GM23338 (cell line): ENCODE results near the gene METTL13.

Experiments
- EZH2 ChIP-seq: fragments of 200-600 bp; sonication (generic); IDR thresholded peaks from one replicate; pipeline ENCODE4 v1.8.0; 2017; ENCODE audit warnings: antibody characterized with exemption, mild to moderate bottlenecking, low read depth; ENCODE audit not compliant: unreplicated experiment
- JUNB ChIP-seq: IDR thresholded peaks from one replicate; pipeline ENCODE4 v1.6.1; 2016; ENCODE audit warnings: antibody characterized with exemption; ENCODE audit not compliant: unreplicated experiment
- POLR2AphosphoS5 ChIP-seq: IDR thresholded peaks from 2 replicates; pipeline ENCODE4 v1.6.1; 2016; ENCODE audit warnings: antibody characterized with exemption, low read depth
- TF ChIP-seq, protein P1 (sequence below), 2 experiments: fragments of 200-600 bp in 1 of 2; sonication (generic) in 1 of 2; conservative IDR thresholded peaks; 2 replicates each; pipeline versions ENCODE4 v1.5.1 to v1.6.1; 2016 to 2017; ENCODE audit warnings: antibody characterized with exemption in 2 of 2, low read depth in 2 of 2, mild to moderate bottlenecking in 2 of 2, moderate library complexity in 1 of 2

DNA sequence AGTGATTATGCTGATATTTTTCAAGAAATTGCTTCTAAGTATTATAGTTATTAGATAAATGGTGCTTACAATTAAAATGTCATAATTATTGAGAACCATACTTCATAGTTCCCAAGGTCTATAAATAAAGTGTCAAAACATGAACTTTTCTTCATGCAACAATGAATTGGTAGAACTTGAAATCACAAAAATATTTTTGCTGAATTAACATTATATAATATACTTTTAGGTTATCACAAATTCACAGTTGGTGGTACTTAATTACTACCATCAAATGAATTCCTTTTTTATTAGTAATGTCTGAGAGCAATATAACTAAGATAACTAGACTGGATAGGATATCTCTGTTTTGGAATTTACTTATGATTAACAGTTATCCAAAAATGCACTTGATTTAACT is 64.5 kb downstream of the METTL13 start:
- TF ChIP-seq, protein P1, sequence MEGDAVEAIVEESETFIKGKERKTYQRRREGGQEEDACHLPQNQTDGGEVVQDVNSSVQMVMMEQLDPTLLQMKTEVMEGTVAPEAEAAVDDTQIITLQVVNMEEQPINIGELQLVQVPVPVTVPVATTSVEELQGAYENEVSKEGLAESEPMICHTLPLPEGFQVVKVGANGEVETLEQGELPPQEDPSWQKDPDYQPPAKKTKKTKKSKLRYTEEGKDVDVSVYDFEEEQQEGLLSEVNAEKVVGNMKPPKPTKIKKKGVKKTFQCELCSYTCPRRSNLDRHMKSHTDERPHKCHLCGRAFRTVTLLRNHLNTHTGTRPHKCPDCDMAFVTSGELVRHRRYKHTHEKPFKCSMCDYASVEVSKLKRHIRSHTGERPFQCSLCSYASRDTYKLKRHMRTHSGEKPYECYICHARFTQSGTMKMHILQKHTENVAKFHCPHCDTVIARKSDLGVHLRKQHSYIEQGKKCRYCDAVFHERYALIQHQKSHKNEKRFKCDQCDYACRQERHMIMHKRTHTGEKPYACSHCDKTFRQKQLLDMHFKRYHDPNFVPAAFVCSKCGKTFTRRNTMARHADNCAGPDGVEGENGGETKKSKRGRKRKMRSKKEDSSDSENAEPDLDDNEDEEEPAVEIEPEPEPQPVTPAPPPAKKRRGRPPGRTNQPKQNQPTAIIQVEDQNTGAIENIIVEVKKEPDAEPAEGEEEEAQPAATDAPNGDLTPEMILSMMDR (conservative IDR thresholded peaks at IDR 0.05; ENCODE audit: low read depth in 2 of 2), result no peak
- TF ChIP-seq EZH2 (no peak), JUNB (no peak), POLR2AphosphoS5 (no peak)
